GM19025 (cell line): Measurements from ENCODE around the gene SRSF3.
"Not testable (repeated sequence)": the region's sequence is repeated elsewhere in the genome, so short reads cannot be mapped to it uniquely, and the experiment has no call there.

Experiments
- ATAC-seq: cut with Tn5 transposase; IDR thresholded peaks from one replicate; pipeline ENCODE4 v1.9.1; 2021; ENCODE audit warnings: mild to moderate bottlenecking, low read depth, moderate library complexity; ENCODE audit not compliant: unreplicated experiment

The SRSF3 gene

DNA sequence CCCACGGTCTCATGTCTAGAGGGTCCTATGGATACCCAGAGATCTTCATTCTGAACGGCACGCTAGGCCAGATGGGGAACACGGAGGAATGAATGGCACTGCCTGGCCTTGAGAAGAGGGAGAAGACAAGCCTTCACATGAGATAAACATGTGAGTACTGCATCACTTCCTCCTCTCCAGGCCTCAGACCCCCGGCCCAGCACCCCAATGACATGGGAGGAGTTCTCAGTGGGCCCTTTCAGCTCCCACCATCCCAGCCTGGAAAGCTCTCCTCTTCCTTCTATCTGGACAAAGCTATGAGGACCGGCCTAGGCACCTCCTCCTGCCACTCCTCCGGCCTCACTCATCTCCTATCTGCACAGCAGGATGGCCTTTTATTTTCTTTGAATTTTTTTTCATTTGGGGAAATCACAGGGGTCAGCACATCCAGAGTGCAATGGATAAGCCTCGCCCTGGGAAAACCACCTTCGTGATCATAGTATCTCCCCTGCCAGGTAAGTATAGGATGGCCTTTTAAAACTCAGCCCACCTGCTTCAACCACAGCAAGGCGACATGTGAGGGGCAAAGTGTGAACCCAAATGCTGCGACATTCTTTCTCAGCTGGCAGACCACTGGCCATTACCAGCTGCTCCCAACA lies 45.1 kb downstream of the SRSF3 start:
- no peak for ATAC-seq

DNA sequence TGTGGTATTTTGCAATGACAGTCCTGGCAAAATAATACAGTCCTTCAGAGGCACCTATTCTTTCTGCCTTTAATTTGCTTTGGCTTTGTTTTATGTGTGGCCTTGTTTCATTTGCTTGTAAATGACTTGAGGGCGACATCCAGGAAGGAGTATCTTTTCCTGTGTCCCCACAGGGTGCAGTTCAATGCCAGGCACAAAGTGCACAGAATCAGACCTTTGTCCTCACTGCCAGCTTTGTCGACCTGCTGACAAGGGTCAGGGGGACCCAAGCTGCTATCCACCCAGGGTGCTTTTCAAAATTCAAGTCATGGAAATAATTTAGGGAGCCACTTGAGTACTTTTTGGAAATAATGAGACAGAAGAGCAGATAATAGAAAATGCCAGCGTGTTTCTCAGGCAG lies 47.4 kb downstream of the SRSF3 start:
- ATAC-seq, result no peak

DNA sequence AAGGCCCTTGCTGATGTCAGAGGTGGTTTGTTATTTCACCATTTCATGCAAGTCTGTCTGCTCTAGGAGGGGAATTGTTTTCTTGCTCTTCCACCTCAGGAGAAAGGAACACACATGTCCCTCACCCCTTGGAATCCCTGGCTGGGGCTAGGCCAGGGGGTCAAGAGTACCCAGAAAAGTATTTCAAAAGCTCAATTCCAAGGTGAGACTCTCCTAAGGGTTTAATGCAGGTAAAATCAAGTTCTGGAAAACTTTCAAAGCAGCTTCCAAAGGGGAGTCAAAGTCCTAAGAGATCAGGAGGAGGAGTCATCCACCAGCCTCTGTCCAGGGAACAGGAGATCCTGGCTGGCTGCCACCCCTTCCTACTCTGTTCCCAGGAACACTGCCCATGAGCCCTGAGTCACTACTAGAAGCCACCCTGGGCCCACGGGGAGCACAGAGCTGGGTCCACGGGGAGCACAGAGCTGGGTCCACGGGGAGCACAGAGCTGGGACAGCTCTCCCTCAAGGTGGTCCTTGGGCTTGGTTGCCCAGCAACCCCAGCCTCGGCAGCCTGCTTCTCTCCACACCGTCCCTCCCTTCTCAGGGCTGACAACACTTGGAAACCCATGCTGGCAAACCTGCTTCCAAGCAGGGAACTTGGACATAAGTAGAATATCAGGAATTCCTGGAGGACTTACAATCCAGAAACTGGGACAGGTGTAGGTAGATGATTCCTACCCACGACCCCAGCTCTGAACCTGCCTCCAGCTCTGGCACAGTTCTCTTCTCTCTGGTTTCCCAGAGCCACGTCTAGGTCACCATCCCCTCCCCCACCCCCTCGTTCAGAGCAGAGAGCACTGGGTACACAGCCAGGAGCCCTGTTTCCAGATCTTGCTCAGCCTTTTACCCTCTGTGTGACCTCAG lies 49.0 kb downstream of the SRSF3 start:
- ATAC-seq, result no peak

DNA sequence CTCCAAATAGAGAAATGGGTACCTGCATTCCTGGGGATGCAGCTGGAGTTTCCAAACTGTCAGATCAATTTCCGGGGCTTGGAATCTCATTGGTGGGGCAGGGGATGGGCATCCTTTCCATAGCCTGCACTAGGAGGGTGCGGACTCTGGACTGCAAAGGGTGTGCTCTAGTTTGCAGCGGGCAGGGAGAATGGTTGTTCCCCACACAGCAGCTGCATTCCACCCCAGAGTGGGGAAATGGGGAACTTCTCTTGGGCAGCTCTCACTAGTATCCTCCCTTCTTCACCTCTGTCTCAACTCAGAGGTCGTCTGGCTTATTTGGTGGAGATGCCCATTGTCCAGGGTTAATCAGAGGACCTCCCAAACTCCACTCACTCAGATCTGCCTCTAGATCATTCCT lies 49.8 kb downstream of the SRSF3 start:
- no peak for ATAC-seq

DNA sequence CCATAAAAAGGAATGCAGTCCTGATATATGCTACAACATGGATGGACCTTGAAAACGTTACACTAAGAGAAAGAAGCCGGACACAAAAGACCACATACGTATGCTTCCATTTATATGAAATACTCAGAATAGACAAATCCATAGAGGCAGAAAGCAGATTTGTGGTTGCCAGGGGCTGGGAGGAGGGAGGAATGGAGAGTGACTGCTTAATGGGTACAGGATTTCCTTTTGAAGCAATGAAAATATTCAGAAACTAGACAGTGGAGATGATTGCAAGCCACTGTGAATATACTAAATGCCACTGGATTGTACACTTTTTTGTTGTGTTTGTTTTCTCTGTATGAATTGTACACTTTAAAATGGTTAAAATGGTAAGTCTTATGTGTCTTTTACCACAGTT lies 54.9 kb downstream of the SRSF3 start:
- no peak for ATAC-seq

DNA sequence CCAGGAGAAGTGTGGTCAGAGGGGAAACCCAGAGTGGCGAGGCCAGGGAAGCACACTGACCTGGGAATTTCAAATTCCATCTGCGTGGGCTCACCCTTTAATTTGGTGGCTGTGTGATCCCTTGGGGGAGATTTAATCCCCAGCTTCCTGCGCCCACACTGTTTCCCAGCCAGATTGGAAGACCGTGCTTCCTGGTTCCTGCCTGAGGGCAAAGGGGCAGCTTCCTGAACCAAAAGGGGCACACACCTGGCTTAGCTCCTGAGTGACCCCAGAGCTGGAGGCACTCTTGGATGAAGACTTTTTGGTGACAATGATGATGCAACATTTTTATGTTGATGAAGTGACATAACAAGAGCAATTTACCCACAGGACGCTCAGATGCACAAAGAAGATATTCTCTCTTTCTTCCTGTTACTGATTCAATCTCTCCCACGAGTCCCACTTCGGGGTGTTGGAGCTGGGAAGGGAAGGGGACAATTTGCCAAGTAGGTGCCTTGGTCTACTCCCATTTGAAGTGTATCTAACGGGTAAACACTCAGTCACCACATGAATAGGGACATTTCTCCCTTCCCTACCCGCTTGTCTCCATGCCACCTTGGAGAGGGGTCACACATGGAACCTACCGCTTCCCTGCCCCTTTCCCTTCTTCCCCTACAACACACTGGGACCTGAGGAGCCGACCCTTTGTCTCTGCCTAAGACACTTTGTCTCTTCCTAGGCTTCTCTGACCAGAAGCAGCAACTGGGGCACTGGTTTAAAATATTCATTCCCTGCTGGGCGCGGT lies 55.7 kb downstream of the SRSF3 start:
- ATAC-seq, result no peak

DNA sequence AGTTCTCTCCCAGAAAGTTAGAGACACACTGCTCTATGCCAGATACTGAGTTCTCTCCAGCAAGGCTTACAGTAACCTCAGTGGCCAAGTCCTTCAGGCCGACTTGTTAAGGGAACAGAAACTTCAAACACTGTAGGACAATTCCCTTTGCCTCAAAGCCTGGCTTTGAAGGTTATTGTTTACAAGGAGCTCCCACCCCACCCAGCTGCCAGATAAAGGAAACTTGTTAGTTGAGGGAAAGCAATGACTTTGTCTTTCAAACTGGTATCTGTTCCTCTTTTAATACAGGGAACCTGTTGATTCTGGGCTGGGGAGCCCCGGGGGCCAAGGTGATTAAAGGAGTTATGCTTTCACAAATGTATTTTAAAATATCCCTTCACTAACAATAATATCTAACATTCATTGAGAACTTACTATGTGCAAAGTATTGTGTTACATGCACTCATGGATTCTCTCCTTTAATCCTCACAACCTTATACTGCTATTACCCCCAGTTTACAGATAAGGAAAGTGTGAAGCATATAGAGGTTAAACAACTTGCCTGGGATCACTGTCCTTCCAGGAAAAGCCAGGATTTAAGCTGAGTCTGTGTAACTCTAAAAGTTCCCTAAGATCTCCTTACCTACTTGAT lies 56.8 kb downstream of the SRSF3 start:
- ATAC-seq, result no peak

DNA sequence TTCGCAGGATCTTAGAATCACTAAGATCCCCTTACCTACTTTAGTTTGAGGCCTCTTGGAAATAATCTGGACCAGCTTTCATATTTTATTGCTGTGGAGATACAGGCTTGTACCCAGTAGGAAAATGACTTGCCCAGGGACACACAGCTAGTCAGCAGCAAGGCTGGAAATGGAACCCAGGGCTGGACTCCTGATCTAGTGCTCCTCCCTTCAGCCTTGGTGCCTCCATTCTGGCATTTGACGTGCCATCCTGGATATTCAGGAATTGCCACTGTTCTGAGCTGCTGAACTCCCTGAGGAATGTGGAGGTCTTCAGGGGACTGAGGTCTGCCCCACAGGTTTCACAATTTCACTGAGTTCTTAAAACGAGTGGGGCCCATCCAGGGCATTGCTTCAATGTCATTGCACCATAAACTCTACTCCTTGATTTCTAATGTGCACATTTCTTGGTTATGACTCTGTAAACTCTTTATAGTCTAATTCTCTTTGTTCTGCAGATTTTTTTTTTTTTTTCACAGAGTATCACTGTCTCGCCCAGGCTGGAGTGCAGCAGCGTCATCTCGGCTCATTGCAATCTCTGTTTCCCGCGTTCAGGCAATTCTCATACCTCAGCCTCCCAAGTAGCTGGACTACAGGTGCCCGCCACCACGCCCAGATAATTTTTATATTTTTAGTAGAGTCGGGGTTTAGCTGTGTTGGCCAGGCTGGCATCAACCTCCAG lies 57.7 kb downstream of the SRSF3 start:
- no peak for ATAC-seq

DNA sequence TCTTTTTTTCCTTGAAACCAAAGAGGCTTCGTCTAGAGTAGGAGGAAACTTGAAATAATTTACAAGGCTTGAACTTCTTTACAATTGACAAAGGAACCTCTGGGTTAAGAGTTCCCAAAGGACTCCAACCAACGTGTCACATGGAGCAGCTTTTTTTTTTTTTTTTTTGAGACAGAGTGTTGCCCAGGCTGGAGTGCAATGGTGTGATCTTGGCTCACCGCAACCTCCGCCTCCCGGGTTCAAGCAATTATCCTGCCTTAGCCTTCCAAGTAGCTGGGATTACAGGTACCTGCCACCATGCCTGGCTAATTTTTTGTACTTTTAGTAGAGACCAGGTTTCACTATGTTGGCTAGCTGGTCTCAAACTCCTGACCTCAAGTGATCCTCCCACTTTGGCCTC lies 60.3 kb downstream of the SRSF3 start:
- ATAC-seq, result not testable (repeated sequence)
